Stimulated activated CD8-positive, alpha-beta memory T cell treated with anti-CD3 and anti-CD28 coated beads, Interleukin-12 subunit alpha, Interleukin-12 subunit beta, amount 100 ng/mL, for 24 hours (primary cell): Measurements from ENCODE around the gene EFCAB12.
"Not testable (repeated sequence)": the region's sequence is repeated elsewhere in the genome, so short reads cannot be mapped to it uniquely, and the experiment has no call there.

Experiments used
- DNase-seq: peaks from one replicate; pipeline ENCODE4 v3.0.0-alpha.2; 2020; ENCODE audit errors: extremely low read depth

EFCAB12 gene

DNA sequence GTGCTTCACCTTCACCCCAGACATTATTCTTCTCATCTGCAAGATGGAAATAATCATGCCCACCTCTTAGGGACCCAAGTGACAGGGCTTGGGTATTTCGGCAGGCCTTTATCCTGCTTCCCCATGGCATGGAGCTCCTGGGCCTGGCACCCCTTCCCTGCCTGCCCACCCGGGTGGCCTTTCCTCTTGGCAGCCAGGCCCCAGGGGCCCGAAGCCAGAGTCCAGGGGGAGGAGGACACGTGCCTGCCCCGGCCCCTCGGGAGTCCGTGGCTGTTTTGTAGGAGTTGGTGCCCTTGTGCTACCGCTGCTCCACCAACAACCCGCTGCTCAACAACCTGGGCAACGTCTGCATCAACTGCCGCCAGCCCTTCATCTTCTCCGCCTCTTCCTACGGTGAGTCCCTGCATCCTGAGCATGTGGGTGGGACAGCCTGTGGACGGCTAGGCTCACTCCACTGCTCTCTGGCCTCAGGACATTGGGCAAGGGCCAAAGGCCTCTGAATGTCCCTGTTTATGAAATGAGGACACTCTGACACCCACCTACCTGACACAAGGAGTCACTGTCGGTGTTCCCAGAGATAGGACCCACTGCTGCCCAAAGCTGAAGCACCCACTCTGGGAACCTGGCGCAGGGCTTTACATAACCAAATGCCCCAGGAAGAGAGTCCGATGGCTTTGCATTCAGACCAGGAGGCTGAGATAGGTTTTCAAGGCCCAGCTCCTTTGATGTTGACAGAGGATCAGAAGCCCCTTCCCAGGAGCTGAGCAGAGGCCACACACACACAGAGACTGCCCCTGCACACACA is 34.5 kb downstream of the EFCAB12 start:
- DNase-seq: not testable (repeated sequence)

GRCh38 chr3:129393271-129393670 is 35.2 kb downstream of the EFCAB12 start:
- DNase-seq: no peak

DNA sequence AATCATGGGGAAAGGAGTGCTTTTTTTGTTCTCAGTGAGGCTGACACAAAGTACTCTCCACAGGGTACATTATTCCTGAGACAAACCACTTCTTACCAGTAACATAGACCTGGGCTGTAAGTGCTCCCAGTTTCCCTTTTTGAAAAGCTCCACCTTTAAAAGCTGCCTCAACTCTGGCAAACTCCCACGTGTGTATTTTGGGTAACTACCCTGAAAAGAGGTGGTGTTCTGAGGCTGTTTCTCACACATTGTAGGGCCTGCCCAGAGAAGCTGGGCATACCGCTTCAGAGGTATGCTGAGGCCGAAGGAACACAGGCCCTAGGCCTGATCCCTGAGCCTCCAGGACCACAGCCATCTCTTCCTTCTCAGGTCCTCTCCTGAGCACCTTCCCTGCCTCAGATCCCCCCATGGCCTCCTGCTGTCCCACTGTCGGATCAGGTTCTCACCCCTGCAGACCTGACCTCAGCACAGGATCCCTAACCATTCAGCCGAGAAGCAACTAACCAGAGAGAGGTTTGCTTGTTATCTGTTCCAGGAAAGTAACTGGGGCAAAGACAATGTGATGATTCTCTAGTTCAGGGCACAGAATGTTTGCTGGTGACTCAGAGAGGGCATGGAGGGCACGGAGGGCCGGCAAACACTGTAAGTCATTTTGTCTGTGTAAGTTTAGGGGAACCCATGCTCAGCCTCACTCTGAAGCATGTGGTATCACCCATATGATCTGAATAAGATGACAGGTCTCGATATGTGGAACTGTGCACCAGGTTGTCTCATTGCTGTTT is 36.1 kb downstream of the EFCAB12 start:
- not testable (repeated sequence) for DNase-seq

DNA sequence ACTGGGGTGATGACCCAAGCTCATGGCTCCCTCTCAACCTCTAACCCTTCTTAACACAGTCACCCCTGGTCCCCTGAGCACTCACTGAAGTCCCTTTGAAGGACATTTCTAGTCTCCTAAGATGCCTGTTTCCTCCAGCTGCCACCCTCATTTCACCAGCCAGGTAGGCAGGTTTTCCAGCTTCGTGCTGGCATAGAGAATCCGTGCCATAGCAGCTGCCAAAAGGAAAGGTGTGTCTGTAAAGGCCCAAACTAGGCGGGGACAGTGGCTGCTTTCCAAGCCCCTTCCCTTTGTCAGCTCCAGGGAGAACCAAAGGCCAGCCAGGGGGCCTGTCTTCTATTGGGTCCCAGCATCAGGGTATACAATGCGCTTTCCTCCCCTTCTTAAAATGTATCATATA is 36.9 kb downstream of the EFCAB12 start:
- not testable (repeated sequence) for DNase-seq

DNA sequence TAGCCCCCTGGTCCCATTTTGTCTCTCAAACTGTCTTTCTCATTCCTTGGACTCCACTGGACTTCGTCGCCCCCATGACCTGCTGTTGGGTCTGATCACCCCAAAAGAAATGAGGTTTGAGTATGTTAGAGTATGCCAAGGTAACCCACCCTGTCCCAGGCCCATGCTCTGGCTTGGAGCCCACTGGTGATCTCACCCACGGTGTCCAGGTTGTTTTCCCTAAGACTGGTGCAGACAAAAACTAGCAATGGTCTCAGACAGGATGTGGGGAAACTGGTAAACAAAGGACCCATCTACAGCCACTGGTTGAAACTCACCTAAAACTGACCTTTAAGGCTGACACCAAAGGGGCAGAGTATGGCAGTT is 38.9 kb downstream of the EFCAB12 start:
- no peak for DNase-seq

- DNase-seq: not testable (repeated sequence)
Observed at GRCh38 chr3:129388791-129389571, 39.5 kb downstream of the EFCAB12 start.

DNA sequence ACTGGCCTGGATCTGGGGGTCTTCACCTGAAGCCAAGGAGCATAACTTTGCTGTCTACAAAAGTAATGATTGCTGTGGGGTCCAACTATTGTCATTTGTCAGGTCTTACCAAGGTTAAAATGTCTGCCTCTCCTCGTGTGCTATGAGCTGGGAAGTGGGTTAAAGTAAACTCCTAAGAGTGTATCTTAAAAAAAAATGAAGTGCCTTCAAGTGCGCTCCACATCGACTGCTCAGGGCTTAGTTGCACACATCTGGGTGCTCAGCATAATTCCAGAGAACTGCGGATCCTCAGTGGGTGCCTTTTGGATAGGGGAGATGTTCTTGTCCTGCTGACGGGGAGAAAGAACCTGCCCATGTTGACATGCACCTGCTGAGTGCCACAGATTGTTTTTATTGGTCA is 40.9 kb downstream of the EFCAB12 start:
- no peak for DNase-seq

GRCh38 chr3:129386984-129387383 is 41.5 kb downstream of the EFCAB12 start:
- no peak for DNase-seq

GRCh38 chr3:129385507-129385906 is 42.9 kb downstream of the EFCAB12 start:
- DNase-seq: not testable (repeated sequence)

DNA sequence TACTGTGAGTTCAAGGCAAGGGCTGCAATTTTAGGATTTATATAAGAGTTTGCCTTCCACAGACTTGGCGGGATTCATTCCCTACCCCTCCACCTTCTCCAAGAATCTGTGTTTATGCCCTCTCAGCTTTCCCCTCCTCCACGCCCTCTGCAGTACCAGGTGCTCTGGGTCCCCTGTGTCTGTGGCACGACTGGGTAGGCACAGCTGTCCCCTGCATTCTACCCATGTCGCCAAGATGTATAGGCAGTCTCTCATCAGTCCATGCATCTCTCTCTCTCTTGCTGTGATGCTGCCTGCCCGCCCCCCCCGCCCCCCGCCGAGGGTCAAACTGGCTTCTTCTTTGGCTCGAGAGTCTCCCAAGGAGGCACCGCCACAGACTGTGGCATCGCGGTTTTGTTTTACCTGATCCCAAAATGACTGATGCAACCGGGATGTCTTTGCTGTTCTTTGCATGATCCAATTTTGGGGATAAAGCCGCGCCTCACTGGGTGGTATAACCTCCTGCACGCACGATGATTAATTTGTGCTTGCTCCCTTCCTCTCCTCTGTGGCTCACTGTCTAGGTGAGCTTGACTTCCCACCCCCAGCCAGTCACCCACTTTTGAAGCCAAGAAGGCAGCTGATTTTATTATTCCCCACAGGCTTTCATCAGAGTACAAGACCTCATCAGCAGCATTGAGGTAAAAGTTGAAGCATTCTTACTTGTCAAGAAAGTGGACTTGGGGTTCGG is 43.7 kb downstream of the EFCAB12 start:
- DNase-seq: no peak

- not testable (repeated sequence) for DNase-seq
Observed at GRCh38 chr3:129384103-129384502, 44.3 kb downstream of the EFCAB12 start.

DNA sequence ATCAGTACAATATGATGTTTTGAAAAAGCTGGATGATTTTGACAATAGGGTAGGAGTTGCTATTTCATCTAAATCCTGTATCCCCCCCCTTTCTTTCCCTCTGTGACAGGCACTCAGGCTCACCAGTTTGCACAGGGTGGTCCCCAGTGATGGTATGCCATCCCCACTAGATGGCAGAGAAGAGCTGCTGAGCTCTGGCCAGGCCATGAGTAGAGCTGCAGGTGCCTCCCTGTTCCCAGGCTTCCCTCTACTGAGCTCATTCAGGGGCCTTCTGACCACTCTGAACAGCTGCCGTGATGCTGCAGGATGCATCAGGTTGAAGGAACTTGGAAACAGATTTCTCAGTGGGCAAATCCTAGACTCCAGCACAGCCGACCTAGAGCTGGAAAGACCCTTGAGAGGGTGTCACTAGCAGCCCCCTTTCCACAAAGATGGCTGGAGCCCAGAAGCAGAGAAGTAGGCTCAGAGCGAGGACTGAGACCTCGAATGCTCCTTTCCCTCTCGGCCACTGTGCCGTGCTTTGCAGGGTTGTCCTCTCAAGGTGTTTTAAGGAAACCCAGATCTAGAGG is 45.1 kb downstream of the EFCAB12 start:
- no peak for DNase-seq

- no peak for DNase-seq
Observed at GRCh38 chr3:129382366-129382765, 46.1 kb downstream of the EFCAB12 start.

DNA sequence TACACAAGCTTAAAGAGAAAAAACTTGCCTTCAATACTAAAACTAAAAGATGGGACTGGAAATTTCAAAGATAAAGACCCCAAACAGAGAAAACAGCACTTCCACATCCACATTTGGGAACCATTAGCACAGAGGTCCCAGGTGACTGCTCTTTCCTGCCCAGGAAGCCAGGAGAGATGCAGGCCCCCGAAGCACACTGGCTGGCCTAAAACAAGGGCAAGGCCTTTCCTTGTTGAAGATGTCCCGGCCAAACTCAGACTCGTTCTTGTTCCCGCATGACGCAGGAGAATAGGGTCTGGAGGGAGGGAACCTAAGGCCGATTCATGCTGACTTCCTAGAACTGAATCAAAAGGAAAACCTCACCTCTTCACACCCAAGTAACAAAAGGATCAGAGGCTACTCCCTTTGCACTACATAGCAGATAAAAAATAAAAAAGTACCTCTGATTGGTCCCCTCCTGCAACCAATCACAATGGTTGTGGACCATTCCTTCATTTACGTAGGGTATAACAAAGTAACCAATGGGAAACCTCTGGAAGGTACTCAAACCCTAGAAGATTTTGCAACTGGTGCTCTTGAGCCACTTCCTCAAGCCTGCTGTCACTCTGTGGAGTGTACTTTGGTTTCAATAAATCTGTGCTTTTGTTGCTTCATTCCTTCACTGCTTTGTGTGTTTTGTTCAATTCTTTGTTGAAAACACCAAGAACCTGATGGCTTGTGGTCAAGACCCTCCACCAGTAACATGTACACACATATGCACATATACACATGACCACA is 48.7 kb downstream of the EFCAB12 start:
- DNase-seq: no peak

DNA sequence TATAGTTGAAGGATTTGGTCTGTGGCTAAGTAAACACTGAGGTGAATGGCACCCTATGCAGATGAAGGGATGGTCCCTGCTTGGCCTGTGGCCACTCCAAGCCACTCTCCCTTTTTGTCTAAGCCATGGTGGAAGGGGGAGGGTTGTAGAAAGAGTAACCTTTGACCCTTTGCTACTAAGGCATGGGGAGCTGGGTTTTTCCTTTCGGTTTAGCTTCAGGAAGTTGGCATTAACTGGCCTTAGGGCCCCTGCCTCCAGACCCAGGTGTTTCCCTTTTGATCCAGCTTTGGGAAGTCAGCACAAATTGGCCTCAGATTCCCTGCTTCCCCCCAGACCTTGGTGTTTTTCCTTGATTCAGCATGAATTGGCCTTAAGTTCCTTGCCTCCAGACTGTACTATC is 49.5 kb downstream of the EFCAB12 start:
- DNase-seq: no peak

DNA sequence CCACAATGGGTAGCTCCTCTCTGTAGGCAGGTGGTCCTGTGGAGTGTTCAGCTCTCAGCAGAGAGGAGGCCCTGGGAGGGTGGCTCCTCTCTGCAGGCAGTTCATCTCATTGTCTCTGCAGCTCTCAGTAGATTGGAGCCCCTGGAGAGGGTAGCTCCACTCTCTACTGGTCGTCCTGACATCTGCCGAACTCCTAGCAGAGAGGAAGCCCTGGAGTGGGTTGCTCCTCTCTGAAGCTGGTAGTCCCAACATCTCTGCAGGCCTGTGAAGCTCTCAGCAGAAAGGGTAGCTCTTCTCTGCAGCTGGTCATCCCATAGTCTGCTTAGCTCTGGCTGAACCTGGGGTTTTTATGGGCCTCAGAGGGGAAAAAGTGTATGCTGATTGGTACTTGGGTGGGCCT is 50.8 kb downstream of the EFCAB12 start:
- no peak for DNase-seq

GRCh38 chr3:129375099-129375498 is 53.3 kb downstream of the EFCAB12 start:
- no peak for DNase-seq

GRCh38 chr3:129371041-129371826 is 57.2 kb downstream of the EFCAB12 start:
- DNase-seq: no peak

- no peak for DNase-seq
Observed at GRCh38 chr3:129370248-129370964, 58.0 kb downstream of the EFCAB12 start.
